Gastrocnemius medialis (tissue), 4 donors: ENCODE results near the gene GABRR2.

Source experiments
- POLR2A ChIP-seq, 2 donors: fragments of 450-650 bp; IDR thresholded peaks; one replicate each; pipeline ENCODE4 v1.6.1; 2017; ENCODE audit warnings: antibody characterized with exemption in 2 of 2, mild to moderate bottlenecking in 2 of 2, moderate library complexity in 2 of 2
- TF ChIP-seq, protein P1 (sequence below), 5 experiments: fragments of 450-650 bp in 3 of 5; fragments of 200-600 bp in 2 of 5; sonication (generic) in 2 of 5; IDR thresholded peaks in 4 of 5; conservative IDR thresholded peaks in 1 of 5; 1 replicate in 4 of 5; 2 replicates in 1 of 5; pipeline ENCODE4 v1.5.1; 2016 to 2019; ENCODE audit warnings: antibody characterized with exemption in 5 of 5, mild to moderate bottlenecking in 3 of 5, moderate library complexity in 3 of 5

DNA sequence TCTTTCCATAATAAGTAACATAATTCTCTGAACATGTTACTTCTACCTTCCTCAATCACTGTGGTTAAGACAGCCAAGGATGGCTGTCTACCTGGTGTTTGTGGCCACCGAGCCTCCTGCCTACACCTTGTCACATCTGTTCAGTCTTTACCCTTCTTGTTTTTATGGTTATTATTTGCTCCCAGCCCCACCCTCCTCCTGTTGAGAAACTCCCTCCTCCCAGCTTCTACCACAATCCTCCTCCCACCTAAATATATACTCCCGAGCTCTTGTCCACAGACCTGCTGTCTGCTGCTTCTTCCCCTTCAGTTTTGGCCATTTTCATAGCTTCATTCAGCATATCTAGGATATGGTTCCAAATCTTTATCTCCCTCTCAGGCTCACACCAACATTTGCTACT is 62.2 kb downstream of the GABRR2 start:
- TF ChIP-seq, protein P1, sequence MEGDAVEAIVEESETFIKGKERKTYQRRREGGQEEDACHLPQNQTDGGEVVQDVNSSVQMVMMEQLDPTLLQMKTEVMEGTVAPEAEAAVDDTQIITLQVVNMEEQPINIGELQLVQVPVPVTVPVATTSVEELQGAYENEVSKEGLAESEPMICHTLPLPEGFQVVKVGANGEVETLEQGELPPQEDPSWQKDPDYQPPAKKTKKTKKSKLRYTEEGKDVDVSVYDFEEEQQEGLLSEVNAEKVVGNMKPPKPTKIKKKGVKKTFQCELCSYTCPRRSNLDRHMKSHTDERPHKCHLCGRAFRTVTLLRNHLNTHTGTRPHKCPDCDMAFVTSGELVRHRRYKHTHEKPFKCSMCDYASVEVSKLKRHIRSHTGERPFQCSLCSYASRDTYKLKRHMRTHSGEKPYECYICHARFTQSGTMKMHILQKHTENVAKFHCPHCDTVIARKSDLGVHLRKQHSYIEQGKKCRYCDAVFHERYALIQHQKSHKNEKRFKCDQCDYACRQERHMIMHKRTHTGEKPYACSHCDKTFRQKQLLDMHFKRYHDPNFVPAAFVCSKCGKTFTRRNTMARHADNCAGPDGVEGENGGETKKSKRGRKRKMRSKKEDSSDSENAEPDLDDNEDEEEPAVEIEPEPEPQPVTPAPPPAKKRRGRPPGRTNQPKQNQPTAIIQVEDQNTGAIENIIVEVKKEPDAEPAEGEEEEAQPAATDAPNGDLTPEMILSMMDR (IDR thresholded peaks at IDR 0.05 in 4 of 5, conservative IDR thresholded peaks at IDR 0.05 in 1 of 5), result no peak
- TF ChIP-seq POLR2A (IDR thresholded peaks at IDR 0.05), result no peak
